Measurements from ENCODE around the gene GABARAP.

The GABARAP gene

GRCh38 chr17:7241783-7242716 lies at the start of gene GABARAP:
Gene GABARAP, minus strand, starts transcription at chr17:7242449. Its CDS starts 119 bp downstream, at chr17:7242330.
- DNase-seq = peak; percentile 90

GRCh38 chr17:7290685-7291084 lies 48.4 kb upstream of the GABARAP start:
- no peak for DNase-seq

GRCh38 chr17:7290166-7290565 lies 47.9 kb upstream of the GABARAP start:
- no peak for DNase-seq

GRCh38 chr17:7289256-7290032 lies 47.2 kb upstream of the GABARAP start:
- DNase-seq = no peak

- no peak for DNase-seq
Measured at GRCh38 chr17:7285679-7286078, 43.4 kb upstream of the GABARAP start.

- DNase-seq = no peak
Measured at GRCh38 chr17:7284911-7285310, 42.7 kb upstream of the GABARAP start.

GRCh38 chr17:7283471-7284216 lies 41.4 kb upstream of the GABARAP start:
- DNase-seq = no peak

- DNase-seq = no peak
Measured at GRCh38 chr17:7282752-7283321, 40.6 kb upstream of the GABARAP start.

GRCh38 chr17:7281953-7282751 lies 39.9 kb upstream of the GABARAP start:
- no peak for DNase-seq

GRCh38 chr17:7281074-7281952 lies 39.1 kb upstream of the GABARAP start, which contains the start of gene SLC2A4:
Gene SLC2A4, plus strand, starts transcription at chr17:7281718. Its CDS starts 217 bp downstream, at chr17:7281935.
- DNase-seq = peak; percentile 68

- DNase-seq = peak; percentile 79
Measured at GRCh38 chr17:7280519-7281073, 38.3 kb upstream of the GABARAP start.

GRCh38 chr17:7279448-7279847 lies 37.2 kb upstream of the GABARAP start:
- no peak for DNase-seq

GRCh38 chr17:7266784-7267183 lies 24.5 kb upstream of the GABARAP start:
- no peak for DNase-seq

GRCh38 chr17:7263801-7264078 lies 21.5 kb upstream of the GABARAP start:
- DNase-seq = no peak

GRCh38 chr17:7262935-7263800 lies 20.9 kb upstream of the GABARAP start:
- no peak for DNase-seq

- DNase-seq = no peak
Measured at GRCh38 chr17:7262192-7262934, 20.1 kb upstream of the GABARAP start, which contains the start of gene CLDN7. Gene CLDN7, minus strand, starts transcription at chr17:7262478. Its CDS starts 435 bp downstream, at chr17:7262043.

GRCh38 chr17:7261379-7262191 lies 19.3 kb upstream of the GABARAP start:
- DNase-seq = no peak

All from NCI-H1694 (cell line).